22Rv1 (cell line): Measurements from ENCODE around the gene ECE1.

Experiments
- H3K27ac ChIP-seq: fragments of 450-650 bp; 2 replicates; pipeline ENCODE4 v1.5.1; 2017
- CTCF ChIP-seq: fragments of 450-650 bp; IDR thresholded peaks from 2 replicates; pipeline ENCODE4 v1.5.1; 2017; ENCODE audit warnings: mild to moderate bottlenecking
- ZFX ChIP-seq: fragments of 450-650 bp; IDR thresholded peaks from 2 replicates; pipeline ENCODE4 v1.6.1; 2017; ENCODE audit warnings: antibody characterized with exemption, borderline replicate concordance

ECE1 gene

DNA sequence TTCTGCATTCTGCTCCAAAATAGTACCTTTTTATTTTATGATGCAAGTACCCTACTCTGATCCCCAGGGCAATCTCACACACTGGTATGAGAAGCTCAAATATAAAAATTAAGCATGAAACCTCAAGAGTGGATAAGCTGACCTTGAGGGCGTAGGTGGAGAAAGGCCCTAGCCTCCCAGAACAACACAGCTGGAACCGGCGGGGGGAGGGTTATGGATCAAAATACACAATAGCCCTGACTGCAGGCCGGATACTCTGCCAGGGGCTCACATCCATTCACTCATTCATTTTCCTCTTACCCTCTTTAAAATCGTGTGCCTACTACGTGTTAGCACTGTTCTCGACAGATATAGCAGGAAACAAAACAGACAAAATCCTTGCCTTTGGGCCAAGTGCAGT is 32.8 kb upstream of the ECE1 start:
- no peak overlapping the region for H3K27ac ChIP-seq
- TF ChIP-seq CTCF (no peak), ZFX (no peak)

GRCh38 chr1:21322681-21323016 is 32.4 kb upstream of the ECE1 start:
- TF ChIP-seq CTCF (no peak), ZFX (no peak)
- no peak overlapping the region for H3K27ac ChIP-seq

GRCh38 chr1:21321963-21322680 is 31.9 kb upstream of the ECE1 start:
- no peak overlapping the region for H3K27ac ChIP-seq
- TF ChIP-seq ZFX (no peak), CTCF (no peak)

GRCh38 chr1:21320410-21321108 is 30.3 kb upstream of the ECE1 start:
- TF ChIP-seq ZFX (no peak), CTCF (no peak)
- no peak overlapping the region for H3K27ac ChIP-seq

DNA sequence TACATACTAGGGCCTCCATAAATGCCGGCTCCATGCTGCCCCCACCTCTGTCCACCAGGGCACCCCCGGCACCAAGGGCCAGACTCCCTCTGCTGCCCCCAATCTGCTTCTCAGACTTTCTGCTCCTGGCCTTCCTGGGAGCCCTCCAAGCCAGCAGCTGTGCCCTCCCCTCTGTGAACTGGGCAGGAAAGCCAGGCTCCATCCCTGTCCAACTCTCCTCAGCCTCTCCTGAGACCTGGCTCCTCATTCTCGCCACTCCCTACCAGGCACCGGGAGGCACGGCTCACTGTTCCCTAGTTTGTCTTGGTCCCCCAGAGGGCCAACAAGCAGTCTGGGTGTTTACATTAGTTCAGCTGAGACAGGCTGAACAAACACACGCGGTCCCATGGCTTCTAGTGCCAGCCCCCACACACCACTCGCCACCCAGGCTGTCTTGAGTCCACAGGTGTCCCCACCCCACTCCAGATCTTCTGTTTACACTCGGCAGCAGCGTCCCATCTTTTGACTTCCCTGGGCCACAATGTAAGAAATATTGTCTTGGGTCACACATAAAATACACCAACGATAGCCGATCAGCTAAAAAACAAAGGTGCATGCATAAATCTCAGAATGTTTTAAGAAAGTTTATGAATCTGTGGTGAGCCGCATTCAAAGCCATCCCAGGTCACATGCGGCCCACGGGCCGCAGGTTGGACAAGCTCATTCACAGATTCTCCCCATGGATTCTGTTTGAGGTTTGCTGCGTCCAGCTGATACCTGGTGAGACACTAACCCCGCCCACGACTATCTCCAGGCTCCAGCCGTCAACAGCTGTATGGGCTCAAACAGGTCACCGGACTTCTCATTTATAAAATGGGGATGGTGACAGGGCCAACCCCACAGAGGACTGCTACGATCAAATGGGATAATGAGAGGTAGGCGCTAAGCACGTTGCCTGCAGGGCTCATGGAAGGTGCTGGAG is 29.5 kb upstream of the ECE1 start:
- no peak overlapping the region for H3K27ac ChIP-seq
- TF ChIP-seq ZFX (no peak), CTCF (no peak)

GRCh38 chr1:21318714-21319159 is 28.5 kb upstream of the ECE1 start:
- H3K27ac ChIP-seq: no peak overlapping the region
- TF ChIP-seq CTCF (no peak), ZFX (no peak)
